ENCODE data around the gene TMEM143. TPM values are rescaled to one million over a fixed set of nuclear protein-coding genes. Genes with fewer than 3 reads are reported as not detected.

The TMEM143 gene
- polyA plus RNA-seq, 3 donors: 1.7 to 11.9 (median 2.1) TPM

DNA sequence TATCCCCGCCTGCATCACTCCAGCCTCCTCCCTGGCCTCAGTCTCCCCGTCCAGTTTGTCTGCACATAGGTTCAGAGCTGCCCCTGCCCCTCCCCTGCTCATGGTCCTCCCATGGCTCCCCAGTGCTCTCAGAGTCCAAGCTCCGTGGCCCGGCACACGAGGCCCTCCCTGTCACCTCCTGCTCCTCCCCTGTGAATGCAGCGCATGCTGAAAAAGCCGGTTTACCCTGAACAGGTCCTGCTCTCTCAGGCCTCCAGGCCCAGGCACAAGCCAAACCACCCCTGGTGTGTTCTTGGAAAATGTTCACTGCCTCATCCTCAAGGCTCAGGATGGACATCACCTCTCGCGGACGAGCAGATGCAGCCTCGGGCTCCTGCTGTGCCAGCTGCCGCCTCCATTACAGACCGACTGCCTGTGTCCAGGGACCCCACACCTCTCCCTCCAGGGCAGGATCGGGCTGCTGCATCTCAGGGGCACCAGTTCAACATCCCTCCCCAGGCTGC is 25.4 kb downstream of the TMEM143 start:
- H3K27ac ChIP-seq (ENCODE audit: low read depth in 1 of 2, low read length in 2 of 2): no peak overlapping the region
- no peak overlapping the region for H3K4me3 ChIP-seq (replicated peaks in 1 of 3; ENCODE audit: low read depth in 2 of 3, low read length in 3 of 3)
- intact Hi-C loops (cut with micrococcal nuclease): no loop called here
- TF ChIP-seq, protein P1, sequence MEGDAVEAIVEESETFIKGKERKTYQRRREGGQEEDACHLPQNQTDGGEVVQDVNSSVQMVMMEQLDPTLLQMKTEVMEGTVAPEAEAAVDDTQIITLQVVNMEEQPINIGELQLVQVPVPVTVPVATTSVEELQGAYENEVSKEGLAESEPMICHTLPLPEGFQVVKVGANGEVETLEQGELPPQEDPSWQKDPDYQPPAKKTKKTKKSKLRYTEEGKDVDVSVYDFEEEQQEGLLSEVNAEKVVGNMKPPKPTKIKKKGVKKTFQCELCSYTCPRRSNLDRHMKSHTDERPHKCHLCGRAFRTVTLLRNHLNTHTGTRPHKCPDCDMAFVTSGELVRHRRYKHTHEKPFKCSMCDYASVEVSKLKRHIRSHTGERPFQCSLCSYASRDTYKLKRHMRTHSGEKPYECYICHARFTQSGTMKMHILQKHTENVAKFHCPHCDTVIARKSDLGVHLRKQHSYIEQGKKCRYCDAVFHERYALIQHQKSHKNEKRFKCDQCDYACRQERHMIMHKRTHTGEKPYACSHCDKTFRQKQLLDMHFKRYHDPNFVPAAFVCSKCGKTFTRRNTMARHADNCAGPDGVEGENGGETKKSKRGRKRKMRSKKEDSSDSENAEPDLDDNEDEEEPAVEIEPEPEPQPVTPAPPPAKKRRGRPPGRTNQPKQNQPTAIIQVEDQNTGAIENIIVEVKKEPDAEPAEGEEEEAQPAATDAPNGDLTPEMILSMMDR (IDR thresholded peaks at IDR 0.05): no peak
- H3K9ac ChIP-seq (ENCODE audit: insufficient read depth, low read length, poor library complexity, severe bottlenecking): no peak overlapping the region
- H3K27ac Mint-ChIP-seq: no peak overlapping the region
- H4K20me1 ChIP-seq (ENCODE audit: insufficient read depth, low read length): no peaks in the 10 kb centered on the region
- no peaks in the 10 kb centered on the region for H3K27me3 ChIP-seq (ENCODE audit: control insufficient read depth in 2 of 2, insufficient read depth in 2 of 2, low read length in 2 of 2)
- peaks cover 13 to 20% of the 10 kb centered on the region in 2 donors for H3K4me1 ChIP-seq (ENCODE audit: control insufficient read depth in 1 of 2, insufficient read depth in 2 of 2, low read length in 2 of 2)
- H3K27me3 Mint-ChIP-seq (ENCODE audit: low read depth in 3 of 3): peaks cover 0 to 4% (median 0%) of the 10 kb centered on the region in 3 donors
- no peak for DNase-seq
- 97% methylated on average over 11 of the region's 14 CpGs for WGBS (ENCODE audit: insufficient coverage)
- no peaks in the 10 kb centered on the region for H3K36me3 ChIP-seq (replicated peaks in 1 of 2; ENCODE audit: control insufficient read depth in 1 of 2, insufficient read depth in 2 of 2, low read length in 2 of 2)
- no peak overlapping the region for H2AFZ ChIP-seq (ENCODE audit: insufficient read depth, low read depth, low read length, poor library complexity, severe bottlenecking)
- peaks cover 17% of the 10 kb centered on the region for H3K4me1 Mint-ChIP-seq
- peaks cover 0 to 2% (median 0%) of the 10 kb centered on the region in 7 donors for H3K9me3 Mint-ChIP-seq
- no peaks in the 10 kb centered on the region for H3K9me3 ChIP-seq (replicated peaks in 1 of 2; ENCODE audit: control insufficient read depth in 1 of 2, insufficient read depth in 1 of 2, low read length in 2 of 2)
- H3K79me2 ChIP-seq (ENCODE audit: insufficient read depth, low read length): no peaks in the 10 kb centered on the region
- peaks cover 6 to 9% of the 10 kb centered on the region in 2 donors for H3K36me3 Mint-ChIP-seq
- no peak overlapping the region for H3K4me3 Mint-ChIP-seq
- H3K4me2 ChIP-seq (replicated peaks; ENCODE audit: extremely low read depth, low read length, poor library complexity, severe bottlenecking): no peak overlapping the region

DNA sequence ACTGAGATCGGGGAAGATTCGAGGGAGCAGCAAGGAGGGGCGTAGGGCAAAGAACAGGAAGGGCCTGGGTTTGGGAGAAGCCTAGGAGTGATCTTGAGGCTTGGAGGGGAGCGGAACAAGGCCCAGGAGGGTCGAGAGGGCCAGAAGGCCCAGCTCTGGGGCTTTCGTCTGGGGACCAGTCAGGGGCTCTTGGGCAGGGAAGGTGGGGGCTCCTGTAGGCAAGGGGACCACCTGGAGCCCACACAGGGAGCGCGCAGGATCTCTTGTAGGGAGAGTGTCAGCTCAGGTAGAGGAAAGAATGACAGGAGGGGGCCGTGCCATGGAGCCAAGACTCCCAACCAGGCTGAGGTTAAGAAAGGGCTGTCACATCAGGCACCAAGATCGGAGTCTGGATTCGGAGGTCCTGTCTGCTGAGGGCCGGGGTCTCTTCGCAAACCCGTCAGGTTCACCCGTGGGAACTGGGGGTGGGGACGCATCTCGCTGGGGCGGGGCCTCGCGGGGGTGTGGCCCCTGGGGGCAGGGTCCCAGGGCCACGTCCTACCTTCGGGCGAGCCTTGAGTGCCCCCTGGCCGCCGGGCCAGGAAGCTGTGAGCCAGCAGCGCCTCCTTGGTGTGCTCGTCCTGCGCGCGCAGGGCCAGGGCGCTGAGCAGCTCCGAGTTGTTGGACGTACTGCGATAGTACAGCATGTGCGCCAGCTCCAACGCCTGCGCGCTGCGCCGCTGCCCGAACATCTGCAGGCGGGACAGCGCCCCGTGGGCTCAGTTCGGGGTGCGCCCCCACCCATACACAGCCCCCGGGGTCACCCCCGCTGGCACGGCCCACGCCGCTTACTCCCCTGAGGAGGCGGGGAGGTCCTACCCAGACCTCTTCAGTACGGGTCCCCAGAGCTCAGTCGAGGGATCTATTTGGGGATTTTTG is 30.0 kb downstream of the TMEM143 start:
- peak overlapping the region; percentile 94 for H3K4me2 ChIP-seq (replicated peaks; ENCODE audit: extremely low read depth, low read length, poor library complexity, severe bottlenecking)
- no peaks in the 10 kb centered on the region for H3K27me3 ChIP-seq (ENCODE audit: control insufficient read depth in 2 of 2, insufficient read depth in 2 of 2, low read length in 2 of 2)
- WGBS (ENCODE audit: insufficient coverage): 2% methylated on average over 42 of the region's 54 CpGs
- no peaks in the 10 kb centered on the region for H3K9me3 Mint-ChIP-seq
- peak overlapping the region; percentile 79 for H2AFZ ChIP-seq (ENCODE audit: insufficient read depth, low read depth, low read length, poor library complexity, severe bottlenecking)
- H3K27me3 Mint-ChIP-seq (ENCODE audit: low read depth in 3 of 3): peaks cover 0 to 5% (median 0%) of the 10 kb centered on the region in 3 donors
- H3K9me3 ChIP-seq (replicated peaks in 1 of 2; ENCODE audit: control insufficient read depth in 1 of 2, insufficient read depth in 1 of 2, low read length in 2 of 2): no peaks in the 10 kb centered on the region
- H3K4me1 ChIP-seq (ENCODE audit: control insufficient read depth in 1 of 2, insufficient read depth in 2 of 2, low read length in 2 of 2): peaks cover 54 to 56% of the 10 kb centered on the region in 2 donors
- peak overlapping the region; percentile 82 to 91 for H3K27ac ChIP-seq (ENCODE audit: low read depth in 1 of 2, low read length in 2 of 2)
- peak overlapping the region; percentile 64 for H3K9ac ChIP-seq (ENCODE audit: insufficient read depth, low read length, poor library complexity, severe bottlenecking)
- intact Hi-C loops (cut with micrococcal nuclease): loop anchor here (1.0 to 5.0 kb wide), 2 partner anchors 13 to 66 kb away; no protein-coding TSS in a partner anchor
- peaks cover 21% of the 10 kb centered on the region for H3K79me2 ChIP-seq (ENCODE audit: insufficient read depth, low read length)
- H3K4me3 ChIP-seq (replicated peaks in 1 of 3; ENCODE audit: low read depth in 2 of 3, low read length in 3 of 3): peak overlapping the region; percentile 50 to 83 (median 66)
- peaks cover 56% of the 10 kb centered on the region for H3K4me1 Mint-ChIP-seq
- peak overlapping the region; percentile 87 to 94 for H3K4me3 Mint-ChIP-seq
- peaks cover 23 to 28% of the 10 kb centered on the region in 2 donors for H3K36me3 ChIP-seq (replicated peaks in 1 of 2; ENCODE audit: control insufficient read depth in 1 of 2, insufficient read depth in 2 of 2, low read length in 2 of 2)
- peak; percentile 87 to 93 (median 90) for DNase-seq
- TF ChIP-seq, protein P1 (IDR thresholded peaks at IDR 0.05): peak; percentile 92
- H3K36me3 Mint-ChIP-seq: peaks cover 30 to 33% of the 10 kb centered on the region in 2 donors
- peak overlapping the region; percentile 92 to 99 (median 96) for H3K27ac Mint-ChIP-seq
- peaks cover 39% of the 10 kb centered on the region for H4K20me1 ChIP-seq (ENCODE audit: insufficient read depth, low read length)

Measured in CD14-positive monocyte (primary cell).